Suppressor macrophage (primary cell): ENCODE measurements around the gene ARHGDIA.
"Not testable (repeated sequence)": the region's sequence is repeated elsewhere in the genome, so short reads cannot be mapped to it uniquely, and the experiment has no call there.

Experiments used
- DNase-seq, 4 experiments: peaks; one replicate each; pipeline ENCODE4 v3.0.0-alpha.2; 2020 to 2022
- total RNA-seq, 17 experiments: gene quantifications; one replicate each; lab custom pipeline; 2026; ENCODE audit warnings: mixed read lengths in 6 of 17, inconsistent platforms in 3 of 17; lab: John Stamatoyannopoulos, UW

Gene ARHGDIA
- total RNA-seq = 55.7 to 442 (median 211) reads per million in 17 experiments

DNA sequence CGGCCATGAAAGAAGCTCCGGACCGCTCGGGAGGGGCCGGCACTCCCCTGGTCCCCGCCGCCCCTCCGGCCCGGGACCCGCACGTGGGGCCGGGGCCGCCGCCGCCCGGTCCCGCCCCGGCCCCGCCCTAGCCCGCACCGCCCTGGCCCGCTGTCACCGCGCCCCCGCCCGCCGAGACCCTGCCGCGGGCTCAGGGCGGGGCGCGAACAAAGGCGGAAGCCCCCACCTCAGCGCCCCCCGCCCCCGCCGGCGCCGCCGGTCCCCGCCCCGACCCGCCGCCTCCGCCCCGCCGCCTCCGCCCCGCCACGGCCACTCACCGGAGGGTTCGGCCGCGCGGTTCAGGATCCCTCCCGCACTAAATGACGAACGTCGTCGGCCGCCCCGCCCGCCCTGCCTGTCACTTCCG, at the start of gene ARHGDIA:
ARHGDIA (minus strand) TSS at position 357 of the 406 bp plus-strand sequence. CDS start 1,407 bp downstream, outside the sequence.
- DNase-seq = no peak

DNA sequence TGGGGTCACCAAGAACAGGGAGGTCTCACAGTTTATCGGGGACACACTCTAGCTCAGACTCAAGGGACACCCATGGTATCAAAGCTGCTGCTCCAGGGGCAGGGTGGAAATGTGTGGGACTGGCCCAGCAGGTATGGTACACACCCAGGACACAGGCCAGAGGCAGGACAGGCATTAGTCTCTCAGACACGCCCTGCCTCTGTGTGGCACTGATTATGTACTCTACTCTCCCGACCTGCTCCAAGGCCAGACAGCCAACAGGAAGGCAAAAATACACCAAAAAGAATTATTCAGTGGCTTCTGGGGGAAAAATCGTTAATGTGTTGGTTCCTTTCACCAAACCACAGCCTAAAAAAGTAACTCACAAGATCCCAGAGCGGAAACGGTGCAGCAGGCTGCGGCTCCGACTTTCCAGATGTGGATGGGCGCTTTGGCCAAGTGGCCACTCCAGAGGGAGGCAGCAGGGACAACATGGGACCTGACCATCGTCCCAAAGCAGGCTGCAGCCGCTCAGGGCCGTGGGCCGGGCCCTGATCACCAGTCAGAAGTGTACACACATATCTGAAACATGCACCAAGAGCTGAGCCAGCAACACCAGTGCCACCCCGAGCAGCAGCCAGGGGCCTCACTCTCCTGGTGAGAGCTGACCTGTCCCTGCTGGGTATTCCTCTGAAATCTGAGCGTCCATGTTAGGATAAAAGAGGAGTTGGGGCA, 47.9 kb upstream of the ARHGDIA start:
- DNase-seq = peak; percentile 21 to 45 (median 32)

DNA sequence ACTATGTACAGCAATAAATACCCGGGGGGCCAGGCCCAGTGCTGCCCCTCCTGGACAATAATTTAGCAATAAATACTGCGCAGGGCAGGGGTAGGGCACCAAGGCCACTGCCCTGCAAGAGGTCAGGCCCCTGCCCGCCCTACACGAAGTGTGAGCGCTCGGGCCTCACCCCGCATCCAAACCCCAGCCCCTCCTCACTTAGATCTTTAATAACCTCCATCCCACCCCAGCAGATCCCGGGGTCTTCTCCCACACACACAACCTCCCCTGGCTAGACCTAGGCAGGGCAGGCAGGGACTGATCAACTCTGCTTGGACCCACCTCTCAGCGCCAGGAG, 47.2 kb upstream of the ARHGDIA start:
- DNase-seq = not testable (repeated sequence)

DNA sequence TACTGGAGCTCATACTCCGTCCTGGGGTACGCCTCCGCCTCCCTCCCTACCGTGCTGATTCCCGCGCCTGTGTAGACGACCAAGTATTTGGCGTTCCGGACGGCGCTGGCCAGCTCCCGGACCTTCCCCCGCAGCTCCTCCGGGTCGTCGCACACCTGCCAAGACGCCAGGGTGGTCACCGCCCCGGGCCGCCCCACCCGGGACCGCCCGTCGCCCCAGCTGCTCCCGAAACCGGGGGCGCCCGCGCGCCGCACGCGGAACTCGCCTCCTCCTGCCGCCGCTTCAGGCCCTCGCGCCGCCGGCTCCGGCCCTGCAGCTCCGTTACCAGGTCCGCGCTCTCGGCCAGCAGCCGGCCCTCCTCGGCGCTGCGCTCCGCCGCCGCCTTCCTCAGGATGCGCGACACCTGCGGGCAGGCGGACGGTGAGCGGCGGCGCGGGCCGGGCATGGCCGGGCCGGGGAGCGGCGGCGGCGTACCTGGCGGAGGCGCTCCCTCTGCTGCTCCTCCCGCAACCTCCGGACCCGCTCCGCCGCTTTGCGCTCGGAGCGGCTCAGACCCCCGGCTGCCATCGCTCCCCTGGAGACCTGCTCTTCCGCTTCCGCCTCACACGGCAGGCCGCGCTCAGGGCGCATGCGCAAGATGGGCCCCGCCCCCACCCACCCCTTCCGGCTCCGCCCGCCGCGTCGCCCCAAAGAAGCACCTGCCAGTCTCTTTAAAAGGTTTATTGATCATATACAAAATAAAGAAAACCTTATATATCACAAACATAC, 46.6 kb upstream of the ARHGDIA start, which contains the start of gene SIRT7:
SIRT7 (minus strand) TSS at position 612 of the 768 bp plus-strand sequence; CDS start at position 567, 45 bp downstream.
- peak; percentile 89 to 95 (median 93) for DNase-seq

DNA sequence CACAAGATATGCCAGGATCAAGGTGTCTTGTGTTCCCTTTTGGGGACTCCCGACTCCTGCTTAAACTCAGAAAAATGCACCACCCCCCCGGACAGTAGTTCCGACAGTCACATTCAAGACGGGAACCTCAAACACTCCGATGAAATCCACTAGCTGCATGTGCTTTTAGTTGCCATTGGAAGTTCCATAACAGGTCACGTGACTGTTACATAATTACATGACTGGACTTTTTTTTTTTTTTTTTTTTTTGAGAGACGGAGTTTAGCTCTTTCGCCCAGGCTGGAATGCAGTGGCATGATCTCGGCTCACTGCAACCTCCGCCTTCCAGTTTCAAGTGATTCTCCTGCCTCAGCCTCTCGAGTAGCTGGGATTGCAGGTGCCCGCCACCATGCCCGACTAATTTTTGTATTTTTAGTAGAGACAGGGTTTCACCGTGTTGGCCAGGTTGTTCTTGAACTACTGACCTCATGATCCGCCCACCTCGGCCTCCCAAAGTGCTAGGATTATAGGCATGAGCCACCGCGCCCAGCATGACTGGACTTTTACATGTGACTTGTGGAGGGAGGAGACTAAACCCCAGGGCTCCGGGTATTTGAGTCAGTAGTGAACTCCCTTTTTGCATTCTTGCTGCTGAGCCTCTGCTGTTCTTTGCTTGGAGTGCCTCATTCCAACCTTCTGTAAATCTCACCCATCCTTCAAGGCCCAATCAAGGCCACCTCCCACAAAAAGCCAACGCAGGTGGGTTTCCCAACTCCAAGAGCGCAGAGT, 45.3 kb upstream of the ARHGDIA start:
- DNase-seq = peak; percentile 67 to 81 (median 80)

DNA sequence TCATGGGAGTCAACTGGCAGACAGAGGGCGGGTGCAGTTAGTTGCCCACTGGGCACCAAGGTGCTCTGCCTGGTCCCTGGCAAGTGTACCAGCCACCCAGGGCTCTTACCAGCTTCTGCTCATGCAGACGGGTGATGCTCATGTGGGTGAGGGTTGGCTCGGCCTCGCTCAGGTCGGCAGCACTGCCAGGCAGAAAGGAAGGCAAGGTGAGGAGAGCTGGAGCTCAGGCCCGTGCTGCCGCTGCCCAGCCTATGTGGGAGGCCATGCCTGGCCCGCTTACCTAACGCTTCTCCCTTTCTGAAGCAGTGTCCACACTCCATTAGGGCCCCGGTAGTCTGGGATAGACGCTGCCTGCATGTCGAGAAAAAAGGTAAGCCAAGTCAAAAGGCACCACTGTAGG, 44.2 kb upstream of the ARHGDIA start:
- DNase-seq = no peak

DNA sequence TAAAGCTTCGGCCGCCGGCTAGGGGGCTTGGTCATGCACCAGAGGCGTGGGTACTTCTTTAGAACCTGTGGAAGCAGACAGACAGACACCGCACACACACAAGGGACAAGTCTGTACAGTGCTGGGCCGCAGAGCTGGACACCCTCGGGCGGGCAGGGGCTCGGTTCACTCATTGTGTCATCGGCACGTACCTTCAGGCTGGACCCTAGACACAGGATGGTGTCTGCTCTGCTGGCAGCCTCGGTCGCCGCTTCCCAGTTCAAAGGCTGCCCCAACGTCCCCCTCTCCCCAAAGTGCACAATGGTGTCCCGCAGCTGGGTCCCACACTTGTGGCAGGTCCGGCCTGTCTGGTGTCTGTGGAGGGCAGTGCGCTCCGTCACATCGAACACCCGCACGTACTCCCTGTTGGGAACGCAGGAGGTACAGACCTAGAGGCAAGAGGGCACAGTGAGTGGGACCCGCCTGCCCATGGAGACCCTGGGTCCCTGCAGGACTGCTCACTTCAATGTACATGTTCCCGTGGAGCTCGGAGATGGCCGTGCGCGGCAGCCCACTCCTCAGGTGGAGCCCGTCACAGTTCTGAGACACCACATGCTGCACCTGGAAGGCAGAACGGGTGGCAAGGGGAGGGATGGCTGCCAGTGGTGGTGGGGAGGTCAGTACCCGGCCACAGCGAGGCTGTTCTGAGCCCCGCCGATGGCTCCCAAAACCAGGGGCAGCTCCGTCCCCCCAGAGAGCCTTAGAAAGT, 43.1 kb upstream of the ARHGDIA start:
- no peak for DNase-seq

DNA sequence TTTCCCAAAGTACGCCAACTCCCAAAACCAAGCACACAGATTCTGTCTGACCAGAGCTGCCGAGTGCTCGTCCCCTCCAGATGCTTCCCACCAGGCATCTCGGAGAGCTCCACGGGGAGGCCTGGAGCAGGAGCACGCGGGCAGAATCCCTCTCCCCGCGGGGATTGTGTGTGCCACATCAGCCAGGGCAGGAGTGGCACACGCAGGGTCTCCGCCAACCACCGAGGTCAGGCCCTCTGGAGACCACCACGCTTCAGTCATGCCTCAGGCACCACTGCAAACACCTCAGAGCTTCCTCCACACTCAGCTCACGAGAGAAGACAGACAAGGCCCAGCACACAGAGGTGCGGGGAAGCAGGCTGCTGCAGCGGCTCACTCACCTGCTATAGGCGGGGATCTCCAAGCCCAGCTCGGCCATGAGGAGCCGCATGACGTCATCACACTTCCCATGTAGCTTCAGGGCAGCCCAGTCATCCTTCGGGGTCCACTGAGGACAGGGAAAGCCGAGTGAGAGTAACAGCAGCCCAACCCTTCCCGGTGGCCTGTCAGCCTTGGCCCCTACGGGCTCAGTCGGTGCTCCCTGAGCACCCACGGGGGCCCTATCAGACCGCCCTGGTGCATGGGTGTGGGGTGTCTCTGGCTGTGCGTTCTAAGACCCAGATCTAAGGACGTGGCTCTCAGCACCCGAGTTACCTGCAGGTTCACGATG, 42.4 kb upstream of the ARHGDIA start:
- DNase-seq = no peak

DNA sequence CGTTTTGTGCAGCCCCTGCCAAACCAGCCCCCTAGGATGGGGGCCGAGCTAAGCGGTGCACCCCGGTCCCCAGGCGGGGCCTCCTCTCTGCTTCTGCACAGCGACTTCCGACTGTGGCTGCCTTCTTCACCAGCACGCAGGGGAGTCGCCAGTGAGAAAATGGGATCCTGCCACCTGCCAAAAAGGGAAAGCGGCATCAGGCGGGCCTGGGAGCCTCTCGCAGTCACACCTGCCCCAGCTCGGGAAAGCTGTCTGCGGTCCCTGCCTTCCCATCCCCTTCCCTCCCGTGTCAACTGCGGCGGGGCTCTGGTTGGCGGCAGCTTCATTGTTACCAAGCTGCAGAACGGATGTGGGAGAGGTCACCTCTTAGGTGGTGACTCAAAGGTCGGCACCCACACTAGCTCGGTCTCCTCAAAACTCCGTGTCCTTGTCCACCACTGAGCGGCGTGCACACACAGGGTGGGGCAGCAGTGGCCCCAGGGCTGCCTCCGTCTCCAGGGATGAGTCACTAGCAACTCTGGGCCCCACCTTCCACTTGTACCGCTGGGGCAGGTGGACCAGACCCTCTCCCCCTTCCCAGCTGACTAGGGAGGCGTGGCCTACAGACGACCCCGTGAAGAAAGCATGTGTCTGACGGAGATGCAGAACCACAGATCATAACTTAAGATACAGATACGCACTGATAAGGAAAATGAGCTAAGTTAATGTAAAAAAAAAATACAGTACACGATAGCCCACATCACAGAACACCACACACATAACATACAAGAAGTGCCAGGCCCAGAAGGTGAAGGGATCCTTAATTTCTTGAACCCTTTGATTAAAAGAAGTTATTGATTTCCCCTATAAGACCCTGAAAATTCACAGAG, 41.5 kb upstream of the ARHGDIA start:
- DNase-seq = no peak

DNA sequence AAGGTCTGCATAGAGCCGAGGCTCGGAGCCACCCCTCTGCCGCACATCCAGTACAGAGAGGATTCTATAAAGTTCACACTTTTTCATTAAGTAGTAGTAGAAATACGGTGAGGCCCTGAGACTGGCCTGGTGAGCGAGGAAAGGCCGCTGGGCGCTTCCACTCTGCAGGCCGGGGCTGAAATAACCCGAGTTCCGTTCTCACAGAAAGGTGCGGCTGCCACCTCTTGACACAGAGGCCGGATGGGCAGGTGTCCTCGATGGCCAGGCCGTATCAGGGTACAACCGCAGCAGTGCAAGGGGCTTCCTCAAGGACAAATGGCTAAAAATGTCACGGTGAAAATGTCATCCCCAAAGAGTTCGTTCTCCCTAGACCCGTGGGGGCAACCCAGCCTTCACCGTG, 40.8 kb upstream of the ARHGDIA start:
- DNase-seq = no peak

DNA sequence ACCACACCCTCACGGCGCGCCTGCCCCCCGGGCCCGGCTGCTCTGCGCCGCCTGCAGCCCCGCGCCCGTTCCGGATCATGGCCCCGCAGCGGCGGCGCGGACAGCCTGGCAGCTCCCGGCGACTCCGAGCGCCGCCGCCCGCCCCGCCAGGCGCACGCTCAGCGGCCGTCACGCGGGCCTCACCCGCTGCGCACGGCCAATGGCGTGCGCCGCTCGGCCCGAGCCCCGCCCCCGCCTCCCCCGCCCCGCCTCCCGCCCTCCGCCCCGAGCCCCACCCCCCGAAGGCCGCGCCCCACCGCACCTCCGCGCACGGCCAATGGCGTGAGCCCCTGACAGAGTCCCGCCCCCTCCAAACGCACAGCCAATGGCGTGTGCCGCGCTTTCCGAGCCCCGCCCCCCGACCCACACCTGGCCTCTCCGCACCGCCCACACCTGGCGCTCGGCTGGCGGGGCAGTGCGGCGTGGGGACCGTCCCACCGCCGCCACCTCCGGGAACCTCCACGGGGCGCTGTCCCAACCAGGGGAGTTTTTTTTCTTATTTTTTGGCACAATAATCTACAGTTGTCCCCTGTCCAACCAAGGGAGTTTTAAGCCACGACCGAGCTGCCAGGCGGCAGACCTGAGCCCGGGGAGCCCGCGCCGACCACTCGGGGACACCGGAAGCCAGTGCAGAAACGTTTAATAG, 40.3 kb upstream of the ARHGDIA start, which contains the start of gene PCYT2:
PCYT2 (minus strand) TSS at position 123 of the 685 bp plus-strand sequence; CDS start at position 79, 44 bp downstream.
- DNase-seq = peak; percentile 86 to 96 (median 92)

DNA sequence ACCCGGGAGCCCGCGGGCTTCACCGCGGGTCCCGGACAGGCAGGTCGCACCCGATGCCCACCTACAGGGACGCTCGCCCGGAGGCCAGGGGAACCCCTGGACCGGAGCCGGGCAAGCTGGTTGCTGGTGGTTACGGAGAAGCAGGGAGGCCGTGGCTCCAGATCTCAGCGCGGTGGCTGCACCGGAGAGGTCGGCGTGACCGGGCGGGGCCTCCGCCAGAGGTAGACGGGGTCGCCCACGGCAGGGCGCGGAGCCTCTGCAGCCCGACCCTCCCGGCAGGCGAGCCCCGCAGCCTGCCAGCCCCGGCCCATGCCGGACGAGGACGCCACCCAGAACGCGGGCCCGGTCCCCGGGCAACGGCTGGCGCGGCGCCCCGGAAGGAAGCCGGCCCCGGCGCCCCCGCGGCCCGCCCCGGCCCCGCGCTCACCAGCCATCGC, 39.7 kb upstream of the ARHGDIA start:
- peak in 1 of 4 experiments; percentile 20 for DNase-seq

DNA sequence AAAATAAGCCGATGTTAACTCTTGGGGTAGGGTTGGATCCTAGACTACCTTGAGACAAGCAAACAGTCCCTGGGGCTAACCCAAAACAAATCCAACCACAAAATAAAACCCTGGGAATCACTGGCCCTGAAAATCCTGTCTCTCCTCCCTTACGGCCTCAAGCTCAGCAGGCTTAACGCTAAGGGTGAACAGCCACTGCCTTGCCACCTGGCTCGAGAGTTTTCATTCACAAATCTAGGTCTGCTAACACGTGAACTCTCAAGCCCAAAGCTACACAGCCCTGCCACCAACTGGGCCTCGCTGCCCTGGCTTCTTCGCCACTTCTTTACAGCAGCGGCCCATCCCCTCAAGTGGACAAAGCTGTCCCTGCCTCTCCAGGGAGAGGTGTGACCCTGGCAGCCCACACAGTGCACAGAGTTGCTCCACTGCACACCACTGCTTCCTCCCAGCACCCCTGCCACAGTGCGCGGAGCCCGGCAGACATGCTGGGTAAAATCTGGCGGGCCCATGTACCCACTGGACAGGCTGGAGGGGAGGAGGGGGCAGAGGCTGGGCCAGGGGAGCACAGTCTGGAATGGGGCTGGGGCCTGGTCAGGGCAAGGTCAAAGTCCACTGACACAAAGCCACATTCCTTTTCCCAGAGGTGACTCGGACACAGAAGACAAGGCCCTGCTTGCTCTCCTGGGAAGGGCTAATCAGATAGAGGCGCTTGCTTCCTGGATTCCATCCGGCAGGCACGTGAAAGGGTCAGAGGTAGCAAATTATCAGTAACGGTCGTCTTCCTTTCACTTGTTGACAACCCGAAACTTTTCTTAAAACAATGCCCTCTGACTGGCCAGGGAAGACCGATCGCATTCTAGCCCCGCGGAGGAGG, 39.1 kb upstream of the ARHGDIA start:
- DNase-seq = peak in 3 of 4 experiments; percentile 50 to 66 (median 51)

DNA sequence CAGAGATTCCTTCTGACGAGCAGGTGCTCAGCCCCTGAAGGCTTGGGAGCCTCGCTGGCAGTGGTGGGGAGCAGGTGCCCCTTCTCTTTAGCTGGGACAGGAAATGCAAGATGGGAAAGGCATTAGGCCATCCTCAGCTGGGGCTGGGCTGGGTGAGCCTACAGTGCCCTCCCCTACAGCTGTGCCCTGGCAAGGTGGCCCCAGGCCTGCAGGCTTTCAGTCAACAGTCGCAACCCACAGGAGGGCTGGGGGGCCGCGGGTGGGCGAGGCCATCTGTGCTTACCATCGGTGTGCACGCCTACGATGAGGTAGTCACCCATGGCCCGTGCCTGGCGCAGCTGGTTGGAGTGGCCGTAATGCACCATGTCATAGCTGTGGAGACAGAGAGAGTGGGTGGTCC, 38.1 kb upstream of the ARHGDIA start:
- no peak for DNase-seq

DNA sequence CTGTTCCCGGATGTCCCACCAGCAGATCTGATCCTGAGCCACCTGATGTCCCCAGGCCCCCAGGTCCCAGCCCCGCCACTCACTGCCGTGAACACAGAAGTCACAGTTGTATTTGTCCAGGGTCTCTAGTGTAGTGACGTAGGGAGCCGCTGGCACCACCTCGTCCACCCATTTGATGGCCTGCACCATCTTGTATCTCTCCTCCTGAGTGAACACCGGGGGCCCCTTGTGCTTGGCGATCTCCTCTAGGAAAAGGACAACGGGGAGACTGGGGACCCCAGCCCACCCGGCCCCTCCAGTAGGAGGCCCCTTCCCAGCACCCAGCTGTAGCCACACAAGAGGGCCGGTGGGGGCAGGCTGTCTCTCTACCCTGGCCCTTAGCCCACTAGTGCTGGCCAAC, 37.7 kb upstream of the ARHGDIA start:
- no peak for DNase-seq

DNA sequence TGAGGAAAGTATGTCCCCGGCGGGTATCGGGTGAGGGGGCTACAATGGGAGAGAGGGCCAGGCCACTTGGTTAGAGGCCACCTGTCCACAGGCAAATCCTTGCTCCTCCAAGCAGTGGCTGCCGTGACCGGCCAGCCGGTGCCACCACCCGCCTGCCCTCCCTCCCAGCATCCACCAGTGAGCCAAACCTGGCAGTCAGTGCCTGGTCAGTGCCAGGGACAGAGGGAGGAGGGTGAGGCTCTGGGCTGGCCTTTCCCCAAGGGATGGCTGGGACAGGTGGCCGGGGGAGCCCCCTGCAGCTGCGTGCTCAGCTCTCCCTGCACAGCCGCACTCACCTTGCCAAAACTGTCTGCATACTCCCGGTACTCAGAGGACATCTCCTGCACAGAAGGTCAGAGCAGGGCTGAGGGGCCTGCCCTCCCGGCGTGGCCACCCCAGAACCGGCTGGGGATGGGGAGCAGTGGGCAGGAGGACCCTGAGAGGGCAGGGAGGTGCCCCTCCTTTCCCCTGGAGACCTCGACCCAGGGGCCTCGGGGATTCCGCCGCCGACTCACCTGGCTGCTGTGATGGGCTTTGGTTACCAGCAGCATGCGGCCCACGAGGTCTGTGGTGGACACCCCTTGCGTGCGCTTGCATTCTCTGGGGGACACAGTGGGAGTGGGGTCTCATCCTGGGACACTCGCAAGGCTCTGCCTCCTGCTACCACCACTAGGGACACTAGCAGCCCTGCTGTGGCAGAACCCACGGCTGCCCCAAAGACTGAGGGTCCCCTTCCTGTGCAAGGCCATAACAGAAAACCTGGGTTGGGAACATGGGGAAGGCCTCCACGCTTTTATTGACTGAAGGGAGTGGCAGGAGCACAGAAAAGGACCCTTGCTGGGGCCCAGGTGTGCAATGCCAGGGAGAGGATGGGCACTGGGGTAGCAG, 36.3 kb upstream of the ARHGDIA start:
- DNase-seq = no peak

DNA sequence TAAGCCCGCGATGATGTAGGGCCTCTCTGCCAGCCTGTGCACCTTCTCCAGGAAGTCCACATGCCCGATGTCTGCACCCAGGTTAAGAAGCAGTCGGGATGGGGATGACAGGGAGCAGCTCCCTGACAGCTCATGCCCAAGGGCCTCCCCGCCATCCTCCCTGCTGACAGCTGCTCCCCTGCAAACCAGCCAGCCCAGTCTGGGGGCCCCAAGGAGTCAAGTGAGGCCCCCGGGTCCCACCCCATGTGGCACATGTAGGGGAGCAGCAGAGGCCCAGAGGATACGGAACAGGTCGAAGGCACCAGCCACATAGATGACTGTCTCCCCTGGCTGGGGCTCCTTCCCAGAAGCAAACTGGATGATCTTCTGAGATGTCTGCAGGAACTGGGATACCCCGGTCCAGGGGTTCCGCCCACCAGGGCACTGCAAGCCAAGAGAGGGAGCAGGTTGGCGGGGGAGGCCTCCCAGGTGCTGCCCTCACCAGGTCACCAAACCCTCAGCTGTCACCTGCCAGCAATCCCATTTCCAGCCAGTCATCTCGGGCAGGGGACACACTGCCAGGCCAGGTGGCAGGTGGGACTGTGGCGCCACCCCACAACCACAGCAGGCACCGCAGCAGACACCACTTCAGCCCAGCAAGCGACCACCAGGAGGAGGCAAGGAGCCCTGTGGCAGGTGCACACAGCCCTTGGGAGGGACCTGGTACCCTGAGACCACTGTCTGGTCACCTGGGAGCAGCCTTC, 35.5 kb upstream of the ARHGDIA start:
- no peak for DNase-seq
